T1000 (cell line): Measurements from ENCODE around the gene SURF4.
"Not testable (repeated sequence)": the region's sequence is repeated elsewhere in the genome, so short reads cannot be mapped to it uniquely, and the experiment has no call there.

Experiments
- DNase-seq: peaks from one replicate; lab custom pipeline; 2025; ENCODE audit warnings: mixed read lengths; lab: John Stamatoyannopoulos, UW

Gene SURF4

GRCh38 chr9:133334161-133334560, 41.7 kb downstream of the SURF4 start:
- no peak for DNase-seq

- no peak for DNase-seq
These were observed 42.3 kb downstream of the SURF4 start for GRCh38 chr9:133333566-133333965.

- no peak for DNase-seq
These were observed 42.8 kb downstream of the SURF4 start for GRCh38 chr9:133333011-133333410.

GRCh38 chr9:133332381-133332730, 43.5 kb downstream of the SURF4 start:
- no peak for DNase-seq

GRCh38 chr9:133331641-133332380, 44.0 kb downstream of the SURF4 start:
- DNase-seq = no peak

- no peak for DNase-seq
These were observed 44.6 kb downstream of the SURF4 start for GRCh38 chr9:133331221-133331620.

GRCh38 chr9:133329306-133330156, 46.3 kb downstream of the SURF4 start:
- DNase-seq = not testable (repeated sequence)

GRCh38 chr9:133327834-133328484, 47.9 kb downstream of the SURF4 start:
- DNase-seq = no peak

- not testable (repeated sequence) for DNase-seq
These were observed 48.8 kb downstream of the SURF4 start for GRCh38 chr9:133327021-133327420.

GRCh38 chr9:133323991-133324703, 51.7 kb downstream of the SURF4 start:
- DNase-seq = no peak

- DNase-seq = no peak
These were observed 52.6 kb downstream of the SURF4 start for GRCh38 chr9:133323211-133323610.

- no peak for DNase-seq
These were observed 53.2 kb downstream of the SURF4 start for GRCh38 chr9:133322701-133323100.

- no peak for DNase-seq
These were observed 54.4 kb downstream of the SURF4 start for GRCh38 chr9:133321411-133321935.

GRCh38 chr9:133320421-133320881, 55.4 kb downstream of the SURF4 start:
- DNase-seq = no peak

- not testable (repeated sequence) for DNase-seq
These were observed 58.3 kb downstream of the SURF4 start for GRCh38 chr9:133317551-133317950.

GRCh38 chr9:133315997-133316396, 59.9 kb downstream of the SURF4 start:
- DNase-seq = no peak
